IPS DF 19.7 (cell line): ENCODE data around the gene SPPL2A.
"Not testable (repeated sequence)": the region's sequence is repeated elsewhere in the genome, so short reads cannot be mapped to it uniquely, and the experiment has no call there.

Source experiments
- DNase-seq: peaks from one replicate; pipeline ENCODE4 v3.0.0-alpha.2; 2013; ENCODE audit warnings: low read depth, low spot score

Gene SPPL2A

DNA sequence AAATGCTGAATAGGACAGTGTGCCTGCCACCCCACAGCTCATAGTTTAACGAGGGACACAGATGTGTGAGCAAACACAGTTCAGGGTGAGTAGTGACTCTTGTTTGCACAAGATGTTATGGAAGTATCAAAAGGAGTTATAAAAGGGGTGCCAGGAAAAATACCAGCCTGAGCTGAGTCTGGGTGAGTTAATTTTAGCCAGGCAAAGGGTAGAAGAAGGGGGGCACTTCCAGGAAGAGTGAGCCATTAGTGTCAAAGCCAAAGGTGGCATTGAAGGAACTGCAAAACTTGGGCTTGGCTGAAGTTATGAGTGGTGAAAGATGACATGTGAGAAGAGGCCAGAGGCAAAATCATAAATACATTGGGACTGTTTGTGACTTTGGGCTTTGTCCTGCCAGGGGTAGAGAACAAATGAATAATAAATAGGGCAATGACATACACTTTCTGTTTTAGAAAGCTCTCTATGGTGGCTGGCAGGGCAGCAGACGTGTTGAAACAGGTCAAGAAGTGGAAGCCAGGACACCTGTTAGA is 1.9 kb upstream of the SPPL2A start:
- no peak for DNase-seq

DNA sequence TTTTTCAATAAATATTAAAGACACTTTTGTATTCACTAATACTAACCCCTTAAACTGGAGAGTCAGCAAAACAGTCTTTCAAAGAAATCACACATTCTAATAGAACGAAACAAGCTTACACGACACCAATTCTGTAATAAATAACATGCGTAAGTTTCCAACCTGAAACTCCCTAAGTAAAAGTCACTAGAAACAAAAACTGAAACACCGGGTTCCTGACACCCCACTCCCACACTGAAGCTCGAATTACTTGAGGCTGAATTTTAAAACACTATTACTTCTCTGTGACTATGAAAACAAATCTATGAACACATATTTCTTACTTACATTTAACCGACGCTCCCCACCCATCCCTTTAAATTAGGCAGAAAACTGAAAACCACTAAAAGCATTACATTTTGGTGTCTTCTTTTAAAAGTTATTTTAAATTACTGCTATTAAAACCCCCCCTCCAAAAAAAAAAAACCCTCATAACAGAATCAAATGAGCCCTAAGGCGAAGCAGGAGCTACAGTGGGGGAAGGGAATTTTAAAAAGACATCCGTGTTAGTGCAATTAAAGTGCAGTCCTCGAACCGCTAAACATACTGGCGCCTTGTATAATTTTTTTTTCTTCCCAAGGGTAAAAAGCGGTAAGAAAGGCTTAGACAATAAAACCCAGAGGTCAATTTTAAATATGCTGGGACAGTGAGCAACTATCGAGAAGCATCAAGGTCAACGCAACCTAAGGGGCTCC is 878 bp downstream of the SPPL2A start:
- no peak for DNase-seq

DNA sequence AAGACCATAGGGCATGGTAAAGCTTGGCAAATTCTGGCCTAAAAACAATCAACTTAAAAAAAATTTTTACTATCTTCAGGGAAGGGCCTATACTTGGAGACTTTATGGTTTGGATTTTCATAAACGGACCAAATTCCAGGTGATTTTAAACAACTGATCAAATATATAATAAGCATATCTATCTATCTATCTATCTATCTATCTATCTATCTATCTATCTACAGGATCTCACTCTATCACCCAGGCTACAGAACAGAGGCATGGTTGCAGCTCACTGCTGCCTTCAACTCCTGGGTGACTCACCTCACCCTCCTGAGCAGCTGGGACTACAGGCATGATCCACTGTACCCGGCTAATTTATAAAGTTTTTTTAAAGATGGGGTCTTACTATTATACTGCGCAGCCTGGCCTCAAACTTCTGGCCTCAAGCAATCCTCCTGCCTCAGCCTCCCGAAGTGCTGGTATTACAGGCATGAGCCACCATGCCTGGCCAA is 6.7 kb downstream of the SPPL2A start:
- no peak for DNase-seq

DNA sequence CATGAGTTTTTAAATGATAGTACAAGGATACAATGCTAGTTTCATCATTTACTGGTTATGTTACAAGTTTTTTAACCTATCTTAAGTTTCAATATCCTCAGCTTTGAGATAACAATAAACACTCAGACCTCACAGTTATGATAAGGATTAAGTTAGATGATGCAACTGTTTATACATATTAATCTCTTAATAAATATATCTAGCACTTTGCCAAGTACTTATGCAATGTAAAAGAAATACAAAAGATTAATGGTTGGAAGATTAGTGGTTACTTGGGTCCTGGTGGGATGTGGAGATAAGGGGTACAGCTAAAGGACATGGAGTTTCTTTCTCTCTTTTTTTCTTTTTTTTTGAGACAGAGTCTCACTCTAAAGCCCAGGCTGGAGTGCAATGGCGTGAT is 12.0 kb downstream of the SPPL2A start:
- no peak for DNase-seq

DNA sequence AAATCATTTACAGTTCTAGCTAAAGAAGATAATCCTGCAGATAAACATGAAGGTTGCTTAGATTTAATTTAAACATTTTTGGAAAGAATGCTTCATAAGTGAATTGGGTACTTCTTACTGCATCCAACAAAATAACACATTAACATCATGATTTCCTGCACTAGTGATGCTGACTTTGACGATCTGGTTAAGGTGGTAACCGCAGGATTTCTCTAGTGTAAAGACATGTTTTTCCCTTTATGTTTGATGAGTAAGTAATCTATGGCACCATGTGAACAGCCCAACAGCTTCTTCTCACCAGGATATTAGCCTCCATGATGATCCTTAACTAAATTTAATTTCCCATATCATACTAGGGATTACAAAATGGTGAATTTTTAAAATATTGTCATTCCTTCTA is 14.1 kb downstream of the SPPL2A start:
- no peak for DNase-seq

DNA sequence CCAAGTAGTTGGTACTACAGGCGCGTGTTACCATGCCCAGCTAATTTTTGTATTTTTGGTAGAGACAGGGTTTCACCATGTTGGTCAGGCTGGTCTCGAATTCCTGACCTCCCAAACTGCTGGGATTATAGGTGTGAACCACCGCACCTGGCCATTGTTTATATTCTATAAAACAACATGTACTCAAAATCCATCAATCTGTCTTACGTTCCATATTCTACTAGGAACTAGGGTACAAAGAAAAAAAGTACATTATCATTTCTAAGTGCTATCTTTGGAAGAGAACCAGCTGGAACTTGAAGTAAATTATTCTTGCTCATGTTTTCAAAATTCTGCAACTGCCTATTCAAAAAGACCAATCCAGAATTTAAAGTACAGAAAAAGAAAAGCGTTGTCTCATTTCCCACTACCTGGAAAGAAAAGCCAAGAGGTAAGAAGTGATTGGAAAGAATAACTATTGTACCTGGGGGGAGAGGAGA is 15.2 kb downstream of the SPPL2A start:
- DNase-seq = no peak

DNA sequence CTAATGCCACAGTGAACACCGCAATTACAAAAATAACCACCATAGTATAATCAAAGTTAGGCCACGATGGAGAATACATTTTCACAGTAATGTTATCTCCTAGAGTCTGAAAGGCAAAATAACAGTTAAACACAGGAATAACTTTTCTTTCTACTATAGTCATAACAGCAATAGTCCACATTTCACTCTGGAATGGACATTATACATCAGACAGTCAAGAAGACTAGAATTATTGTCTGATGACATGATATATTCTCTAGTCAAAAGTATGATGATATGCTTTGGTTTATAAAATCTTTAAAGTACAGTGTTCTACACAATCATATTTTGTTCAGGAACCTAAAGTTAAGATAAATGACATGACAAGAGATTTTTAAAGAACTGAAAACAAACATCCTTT is 18.0 kb downstream of the SPPL2A start:
- no peak for DNase-seq

DNA sequence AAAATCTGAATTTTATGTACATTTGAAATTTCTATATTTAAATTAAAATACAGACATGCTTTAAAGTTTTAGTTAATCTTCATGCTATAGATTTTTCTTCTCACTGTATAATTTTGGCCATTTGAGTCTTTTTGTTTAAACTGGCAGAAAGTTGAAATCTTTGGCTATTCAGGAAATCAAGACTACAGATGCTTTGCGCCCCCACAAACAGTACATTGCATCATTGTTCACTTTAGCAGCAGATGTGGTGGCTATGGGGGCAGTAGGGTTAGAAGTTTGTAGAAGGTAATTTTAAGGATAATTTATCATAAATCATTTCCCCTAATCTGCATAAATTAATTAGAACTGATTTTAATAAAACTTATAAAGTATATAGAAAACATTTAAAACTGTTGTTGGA is 20.9 kb downstream of the SPPL2A start:
- no peak for DNase-seq

DNA sequence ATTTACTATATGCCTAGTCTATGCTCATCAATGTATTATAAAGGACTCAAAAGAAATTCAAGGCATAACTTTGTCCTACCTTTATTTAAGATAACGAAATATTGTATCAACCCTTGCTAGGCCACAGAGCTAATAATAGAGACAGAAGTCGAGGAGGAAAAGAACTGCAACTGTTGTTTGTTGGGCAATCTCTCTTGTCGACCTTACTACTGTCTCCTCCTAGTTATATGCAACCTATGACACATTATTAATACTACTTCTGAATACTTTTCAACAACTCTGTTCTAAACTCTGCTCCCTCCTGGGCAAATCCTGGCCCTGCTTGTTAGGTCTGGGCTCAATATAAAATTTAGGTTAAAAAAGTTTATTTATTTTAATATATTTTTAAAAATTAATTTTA is 24.6 kb downstream of the SPPL2A start:
- no peak for DNase-seq

DNA sequence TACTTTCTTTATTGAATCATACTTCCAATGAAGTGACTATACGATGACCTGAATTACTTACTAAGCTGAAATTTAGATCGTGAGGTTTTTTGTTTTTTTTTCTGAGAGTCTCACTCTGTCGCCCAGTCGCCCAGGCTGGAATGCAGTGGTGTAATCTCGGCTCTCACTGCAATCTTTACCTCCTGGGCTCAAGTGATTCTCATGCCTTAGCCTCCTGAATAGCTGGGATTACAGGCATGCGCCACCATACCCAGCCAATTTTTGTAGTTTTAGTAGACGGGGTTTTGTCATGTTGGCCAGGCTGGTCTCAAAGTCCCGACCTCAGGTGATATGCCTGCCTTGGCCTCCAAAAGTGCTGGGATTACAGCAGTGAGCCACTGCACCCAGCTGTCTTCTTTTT is 28.7 kb downstream of the SPPL2A start:
- DNase-seq = no peak

DNA sequence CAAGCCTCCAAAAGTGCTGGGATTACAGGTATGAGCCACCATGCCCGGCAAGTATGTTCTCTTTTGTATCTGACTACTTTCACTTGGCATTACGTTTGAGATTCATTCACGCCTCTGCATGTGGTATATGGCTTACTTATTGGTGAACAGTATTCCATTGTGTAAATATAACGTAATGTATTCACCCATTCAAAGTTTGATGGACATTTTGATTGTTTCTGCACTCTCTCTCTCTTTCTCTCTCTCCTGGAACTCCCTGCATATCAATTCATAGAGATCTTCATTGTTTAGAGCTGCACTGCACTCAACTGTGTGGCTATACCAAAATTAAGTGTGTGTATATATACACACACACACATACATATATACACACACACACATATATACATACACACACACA is 30.4 kb downstream of the SPPL2A start:
- DNase-seq = no peak

DNA sequence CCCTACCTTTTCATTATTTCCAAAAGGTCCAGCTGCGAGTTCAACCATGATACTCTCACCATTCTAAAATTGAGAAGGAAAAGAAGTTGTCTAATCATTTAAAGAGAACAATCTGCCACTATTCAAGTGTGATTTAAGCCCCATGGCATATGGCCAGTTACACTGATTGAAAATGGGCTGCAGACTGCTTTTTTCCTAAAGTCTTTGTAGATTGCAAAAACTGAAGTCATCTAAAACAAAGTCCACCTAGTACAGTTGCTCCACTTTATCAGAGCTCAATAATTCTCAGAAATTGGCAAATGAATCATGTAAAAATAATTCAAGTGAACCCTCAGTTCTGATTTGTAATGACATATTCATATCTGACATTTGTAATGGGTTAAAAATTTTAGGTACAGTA is 39.2 kb downstream of the SPPL2A start:
- DNase-seq = no peak

DNA sequence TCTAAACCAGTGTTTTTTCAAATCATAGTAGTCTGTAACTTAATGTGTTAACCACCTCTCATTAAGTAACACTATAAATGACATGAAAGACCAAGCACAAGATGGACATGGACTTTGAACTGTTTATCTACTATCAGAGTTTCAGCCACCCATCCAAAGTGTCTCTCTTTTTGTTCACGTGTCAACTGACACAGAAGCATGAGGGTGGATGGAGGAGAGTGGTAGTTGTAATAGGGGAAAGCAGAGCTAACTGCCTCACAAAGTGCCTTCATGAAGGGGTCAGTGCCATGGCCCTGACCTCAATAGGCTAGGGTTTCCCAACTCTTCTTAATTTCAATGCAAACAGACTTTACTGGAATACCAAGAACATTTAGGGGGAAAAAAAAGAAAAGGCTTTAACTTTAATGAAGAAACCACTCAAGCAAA is 46.8 kb downstream of the SPPL2A start:
- DNase-seq = no peak

DNA sequence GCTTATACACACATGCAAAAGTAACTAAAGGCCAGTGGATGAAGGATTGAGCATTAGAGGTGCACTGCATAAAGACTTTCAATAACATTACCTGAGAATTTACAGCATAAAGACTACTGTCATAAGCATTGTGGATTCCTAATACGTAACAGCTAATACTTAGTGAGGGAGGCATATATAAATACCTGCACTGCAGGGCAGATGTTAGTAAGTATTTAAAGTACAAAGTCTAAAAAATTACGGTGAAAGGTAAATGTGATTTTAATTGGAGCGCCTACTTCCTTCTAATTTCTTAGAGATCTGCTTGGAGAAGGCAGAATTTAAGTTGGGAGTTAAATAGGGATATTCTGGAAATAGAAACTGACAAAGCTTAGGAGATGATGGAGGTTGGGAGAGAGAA is 53.5 kb downstream of the SPPL2A start:
- DNase-seq = no peak

DNA sequence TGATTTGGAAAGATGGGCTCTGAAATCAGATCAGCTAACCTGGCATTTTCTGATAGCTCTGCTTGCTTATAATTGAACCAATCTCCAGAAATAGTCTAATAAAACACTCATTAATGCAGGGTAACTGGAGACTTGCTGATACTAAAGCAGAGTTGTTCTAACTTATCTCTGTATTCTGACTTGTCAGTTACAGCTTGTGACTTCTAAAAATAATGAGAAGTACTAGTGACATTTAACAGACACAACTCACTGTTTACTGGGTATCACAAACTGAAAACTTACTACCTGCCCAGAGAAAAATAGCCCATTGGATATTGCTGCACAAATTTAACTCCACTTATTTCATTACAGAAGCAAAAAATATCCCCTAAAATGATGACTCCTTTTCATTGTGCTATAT is 54.9 kb downstream of the SPPL2A start:
- no peak for DNase-seq

DNA sequence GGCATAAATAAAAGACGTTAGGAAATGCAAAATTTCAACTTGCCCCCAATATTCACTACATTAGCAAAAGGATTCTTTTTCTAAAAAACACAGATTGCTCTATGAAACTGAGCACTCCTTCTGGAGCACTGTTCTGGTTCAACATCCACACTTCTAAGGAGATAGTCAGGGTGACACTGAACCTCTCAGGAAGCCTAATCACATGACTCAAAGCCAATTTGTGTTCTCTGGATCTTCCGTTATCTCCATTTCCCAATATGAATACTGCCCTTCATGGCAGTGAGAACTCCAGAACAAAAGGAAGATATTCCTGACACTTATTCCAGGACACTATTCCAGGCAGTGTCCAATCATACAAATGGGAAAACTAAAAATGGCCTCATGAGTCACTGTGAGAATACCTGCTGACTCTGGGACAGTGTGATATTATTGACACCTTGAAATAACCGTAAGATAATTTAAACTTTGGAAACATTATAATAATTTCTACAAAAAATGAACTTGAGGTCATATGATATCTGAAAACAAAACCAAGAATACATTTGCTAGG is 57.6 kb downstream of the SPPL2A start:
- no peak for DNase-seq

DNA sequence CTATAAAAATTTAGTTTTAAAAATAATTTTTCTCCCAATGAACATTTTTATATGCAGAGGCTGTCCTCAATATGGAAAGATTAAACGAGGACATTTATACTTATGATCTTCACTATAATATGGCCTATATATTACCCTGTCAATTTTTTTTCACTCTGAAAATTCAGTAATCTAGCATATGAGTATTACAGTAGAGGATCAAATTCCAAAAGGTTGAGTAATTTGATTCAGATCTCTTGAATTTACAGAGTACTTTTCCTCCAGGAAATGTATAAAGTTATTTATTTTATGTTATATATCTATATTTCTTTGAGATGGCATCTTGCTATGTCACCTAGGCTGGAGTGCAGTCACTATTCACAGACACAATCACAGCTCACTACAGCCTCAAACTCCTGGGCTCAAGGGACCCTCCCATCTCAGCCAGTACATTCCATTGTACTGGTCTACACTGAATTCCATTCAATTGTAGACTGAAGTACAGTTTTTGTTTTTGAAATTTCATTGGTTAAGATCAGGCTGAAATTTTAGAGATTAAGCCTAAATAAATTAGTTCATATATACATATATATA is 62.7 kb downstream of the SPPL2A start:
- no peak for DNase-seq

DNA sequence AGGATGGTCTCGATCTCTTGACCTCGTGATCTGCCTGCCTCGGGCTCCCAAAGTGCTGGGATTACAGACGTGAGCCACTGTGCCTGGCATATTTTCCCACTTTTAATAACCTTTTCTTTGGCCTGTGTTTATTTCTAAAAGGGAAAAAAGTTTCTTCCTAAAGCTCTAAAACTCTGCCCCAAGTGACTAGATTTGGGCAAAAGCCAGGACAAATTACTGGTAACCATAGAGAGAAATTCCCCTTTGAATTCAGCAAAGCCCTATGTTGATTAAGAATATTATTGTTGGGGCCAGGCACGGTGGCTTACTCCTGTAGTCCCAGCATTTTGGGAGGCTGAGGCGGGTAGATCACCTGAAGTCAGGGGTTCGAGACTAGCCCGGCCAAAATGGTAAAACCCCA is 67.4 kb downstream of the SPPL2A start:
- DNase-seq = no peak

DNA sequence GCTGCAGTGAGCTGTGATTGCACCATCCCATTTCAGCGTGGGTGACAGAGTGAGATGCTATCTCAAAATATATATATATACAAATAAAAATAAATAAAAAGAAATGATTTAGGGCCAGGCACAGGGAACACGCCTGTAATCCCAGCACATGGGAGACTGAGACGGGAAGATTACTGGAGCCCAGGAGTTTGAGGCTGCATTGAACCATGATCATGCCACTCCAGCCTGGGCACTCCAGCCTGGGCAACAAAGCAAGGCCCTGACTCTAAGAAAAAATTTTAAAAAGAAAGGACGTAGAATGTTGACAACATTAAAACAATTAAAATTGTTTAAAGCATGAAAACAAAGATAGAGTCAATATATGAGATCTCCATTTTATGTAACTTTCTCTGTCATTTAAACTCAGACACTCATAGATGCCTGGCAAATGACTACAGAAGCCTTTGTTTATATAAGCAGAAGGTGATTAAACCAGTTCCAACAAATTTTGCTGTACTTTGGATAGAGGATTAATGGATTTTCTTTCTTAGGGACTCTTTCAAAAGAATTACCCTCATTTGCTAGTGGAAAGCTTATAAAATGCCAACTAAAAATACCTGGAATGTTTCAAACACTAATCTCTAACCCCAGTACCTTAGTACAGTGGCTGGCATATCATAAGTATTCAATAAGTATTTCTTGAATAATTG is 68.3 kb downstream of the SPPL2A start:
- DNase-seq = no peak

DNA sequence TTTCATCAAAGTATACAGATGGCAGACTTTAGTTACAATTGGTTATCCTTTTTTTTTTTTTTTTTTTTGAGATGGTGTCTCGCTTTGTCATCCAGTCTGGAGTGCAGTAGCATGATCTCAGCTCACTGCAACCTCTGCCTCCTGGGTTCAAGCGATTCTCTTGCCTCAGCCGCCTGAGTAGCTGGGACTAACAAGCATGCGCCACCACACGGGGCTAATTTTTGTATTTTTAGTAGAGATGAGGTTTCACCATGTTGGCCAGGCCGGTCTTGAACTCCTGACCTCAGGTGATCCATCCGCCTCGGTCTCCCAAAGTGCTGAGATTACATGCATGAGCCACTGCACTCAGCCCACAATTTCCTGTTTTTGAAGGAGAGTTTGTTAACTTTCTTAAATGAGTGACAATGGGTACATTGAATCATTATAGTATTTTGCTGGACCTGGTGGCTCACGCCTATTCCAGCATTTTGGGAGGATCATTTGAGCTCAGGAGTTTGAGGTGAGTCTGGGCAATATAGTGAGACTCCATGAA is 70.8 kb downstream of the SPPL2A start:
- not testable (repeated sequence) for DNase-seq

DNA sequence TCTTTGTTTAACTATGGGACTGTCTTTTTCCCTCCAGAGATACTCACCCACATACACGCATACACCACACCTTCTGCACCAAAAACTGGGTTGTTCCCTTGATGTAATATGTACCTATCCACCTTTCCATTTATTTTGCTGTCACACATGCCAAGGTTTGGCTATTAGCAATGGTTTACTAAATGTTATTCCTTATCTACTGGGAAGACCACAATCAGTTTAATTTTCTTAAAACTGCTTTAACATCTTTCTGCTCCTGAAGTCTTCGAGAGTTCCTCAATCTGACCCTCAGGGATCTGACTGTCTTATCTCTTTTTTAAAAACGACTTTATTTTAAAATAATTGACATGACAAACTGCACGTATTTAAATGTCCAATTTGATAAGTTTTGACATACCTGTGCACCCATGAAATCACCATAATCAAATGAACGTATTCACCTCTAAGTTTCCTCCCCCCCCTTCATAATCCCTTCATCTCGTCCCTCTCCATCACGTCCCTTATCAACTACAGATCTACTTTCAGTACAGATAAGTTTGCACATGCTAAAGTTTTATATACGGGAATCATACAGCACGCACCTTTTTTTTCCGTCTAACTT is 78.1 kb downstream of the SPPL2A start:
- no peak for DNase-seq
